NCI-H1417 treated with DMSO at 0.1 percent for 48 hours (cell line): ENCODE measurements around the gene TRIM37.

Experiments used
- DNase-seq: peaks from one replicate; lab custom pipeline; 2025; lab: John Stamatoyannopoulos, UW

TRIM37 gene

DNA sequence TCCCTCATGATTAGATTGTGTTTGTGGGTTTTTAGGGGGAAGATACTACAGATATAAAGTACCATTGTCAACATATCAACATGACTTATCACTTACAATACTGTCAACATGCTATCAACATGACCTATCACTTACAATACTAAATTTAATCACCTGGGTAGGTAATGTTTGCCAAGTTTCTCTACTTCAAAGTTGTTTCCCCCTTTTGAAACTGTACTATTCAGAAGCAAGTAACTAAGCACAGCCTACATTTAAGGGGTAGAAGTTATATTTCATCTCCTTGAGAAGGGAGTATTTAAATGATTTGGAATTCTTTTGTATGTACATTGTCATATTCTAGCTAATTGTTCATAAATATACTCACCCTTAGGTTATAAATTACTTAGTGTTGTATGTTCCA is 68.7 kb downstream of the TRIM37 start:
- DNase-seq: no peak

DNA sequence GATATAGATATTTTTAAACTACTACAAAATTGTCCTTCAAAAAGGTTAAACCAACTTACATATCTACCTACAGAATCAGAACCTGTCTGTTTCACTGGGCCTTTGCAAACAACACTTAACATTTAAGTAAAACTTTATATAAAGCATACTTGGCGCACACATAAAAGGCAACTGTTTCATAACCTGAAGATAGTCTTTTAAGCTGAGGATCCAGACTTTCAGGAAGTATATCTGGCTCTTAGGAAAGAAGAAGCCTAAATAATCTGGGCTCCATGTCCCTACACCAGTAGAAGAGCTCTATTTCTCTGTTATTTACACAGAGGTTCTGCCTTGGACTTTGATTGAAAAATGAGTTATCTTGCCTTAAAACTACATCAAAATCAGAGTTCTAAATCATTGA is 75.9 kb downstream of the TRIM37 start:
- DNase-seq: no peak

DNA sequence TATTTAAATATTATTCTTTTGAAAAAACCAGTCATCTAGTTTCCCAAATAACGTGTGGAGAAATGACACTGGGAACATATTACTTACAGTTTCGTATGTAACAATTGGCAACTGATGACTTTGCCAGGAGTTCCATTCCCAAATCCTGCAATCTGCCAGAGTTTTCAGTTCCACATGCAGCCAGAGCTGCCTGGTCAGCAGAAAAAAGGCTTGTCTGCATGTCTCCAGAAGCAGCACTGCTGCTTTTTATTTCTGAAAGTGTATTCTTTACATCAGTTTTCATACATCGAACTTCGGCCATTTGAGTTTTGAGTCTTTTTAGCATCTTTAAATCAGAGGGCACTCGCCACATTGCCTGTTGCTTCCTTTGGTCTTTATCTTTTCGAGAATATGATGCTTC is 78.4 kb downstream of the TRIM37 start:
- DNase-seq: no peak

DNA sequence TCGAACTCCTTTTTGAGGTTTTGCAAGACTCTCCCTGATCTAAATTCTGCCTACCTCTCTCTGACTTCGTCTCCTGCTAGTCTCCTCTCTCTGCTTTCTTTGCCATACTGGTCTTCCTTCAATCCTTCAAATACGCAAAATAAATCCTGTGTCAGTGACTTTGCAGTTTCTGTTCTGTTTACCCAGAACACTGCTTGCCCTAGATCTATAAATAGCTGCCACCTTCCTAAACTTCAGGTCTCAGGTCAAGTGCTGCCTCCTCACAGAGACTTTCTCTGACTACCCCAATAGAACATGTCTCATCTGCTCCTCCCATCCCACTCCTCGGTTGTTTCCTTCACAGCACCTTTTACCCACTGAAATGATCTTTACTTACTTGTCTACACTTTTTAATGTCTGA is 78.9 kb downstream of the TRIM37 start:
- no peak for DNase-seq

DNA sequence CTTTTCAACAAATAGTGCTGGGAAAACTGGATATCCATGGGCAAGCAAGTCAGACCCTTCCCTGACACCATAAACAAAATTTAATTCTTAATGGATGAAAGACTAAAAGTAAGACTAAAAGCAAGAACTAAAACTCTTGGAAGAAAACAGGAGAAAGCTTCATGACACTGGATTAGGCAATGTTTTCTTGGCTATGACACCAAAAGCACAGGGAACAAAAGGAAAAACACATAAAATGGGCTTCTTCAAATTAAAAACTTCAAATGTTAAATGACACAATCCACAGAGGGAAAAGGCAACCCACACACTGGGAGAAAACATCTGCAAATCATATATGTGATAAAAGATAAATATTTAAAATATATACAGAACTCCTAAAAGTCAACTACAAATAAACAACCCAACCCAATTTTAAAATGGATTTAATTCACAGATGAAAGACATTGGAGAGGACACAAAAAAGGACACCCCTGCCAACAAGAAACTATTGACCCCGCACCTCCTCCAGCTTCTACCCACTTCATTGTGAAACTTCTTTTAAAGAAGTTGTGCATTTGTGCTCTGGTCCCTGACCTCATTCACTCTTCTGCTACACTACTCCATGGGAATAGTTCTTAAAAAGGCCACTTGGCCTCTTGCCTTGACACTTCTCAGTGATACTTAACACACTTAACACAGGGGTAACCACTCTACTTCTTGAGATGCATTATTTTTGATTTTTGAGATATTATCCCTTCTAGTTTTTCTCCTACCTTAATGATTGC is 80.3 kb downstream of the TRIM37 start:
- no peak for DNase-seq

DNA sequence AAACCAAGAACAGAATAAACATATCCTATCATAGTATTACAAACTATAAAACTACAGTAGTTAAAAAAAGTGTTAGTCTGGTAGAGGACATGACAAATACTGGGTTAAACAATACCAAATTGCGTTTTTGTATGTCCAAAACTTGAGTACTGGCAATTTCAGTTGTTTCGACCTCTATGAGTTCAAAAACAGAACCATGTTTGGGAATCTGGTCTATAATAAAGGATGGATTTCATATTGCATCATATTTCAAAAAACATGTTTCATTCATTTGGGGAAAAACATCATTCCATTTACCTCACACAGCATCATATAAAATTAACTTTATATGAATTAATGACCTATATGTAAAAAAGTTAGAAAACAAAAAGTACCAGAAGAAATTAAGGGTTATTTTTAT is 81.8 kb downstream of the TRIM37 start:
- no peak for DNase-seq

DNA sequence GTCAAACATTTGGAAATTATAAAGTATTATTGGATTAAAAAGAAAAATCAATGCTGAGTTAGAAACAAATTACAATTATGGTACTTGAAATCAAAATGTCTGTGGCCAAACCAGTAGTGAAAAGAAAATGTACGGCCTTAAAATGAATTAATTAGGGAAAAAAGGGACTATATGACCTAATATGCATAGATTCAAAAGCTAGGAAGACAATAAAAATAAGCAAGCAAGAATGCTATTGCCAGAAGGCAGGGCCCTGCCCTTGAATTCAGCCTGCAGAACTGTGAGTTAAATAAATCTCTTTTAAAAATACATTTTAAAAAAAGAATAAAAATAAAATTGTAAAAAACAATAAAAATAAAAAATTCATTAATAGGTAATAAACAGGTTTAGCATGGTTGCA is 88.7 kb downstream of the TRIM37 start:
- no peak for DNase-seq

DNA sequence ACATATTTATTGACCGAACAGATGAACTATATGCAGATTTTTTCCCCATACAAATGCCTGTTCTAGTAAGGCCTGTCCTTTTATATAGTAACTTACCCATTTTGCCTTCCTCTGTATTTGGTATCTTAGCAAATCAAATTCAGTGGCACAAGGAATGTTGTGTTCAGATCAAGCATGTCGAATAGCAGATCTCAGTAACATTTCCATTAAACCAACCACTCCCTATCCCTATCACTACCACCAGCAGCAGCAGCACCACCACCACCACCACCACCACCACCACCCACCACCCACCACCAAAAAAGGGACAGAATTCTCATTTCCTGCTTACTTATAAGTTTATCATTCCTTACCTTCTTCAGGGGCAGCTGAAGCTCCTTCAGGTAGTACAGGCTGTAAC is 94.7 kb downstream of the TRIM37 start:
- DNase-seq: no peak

DNA sequence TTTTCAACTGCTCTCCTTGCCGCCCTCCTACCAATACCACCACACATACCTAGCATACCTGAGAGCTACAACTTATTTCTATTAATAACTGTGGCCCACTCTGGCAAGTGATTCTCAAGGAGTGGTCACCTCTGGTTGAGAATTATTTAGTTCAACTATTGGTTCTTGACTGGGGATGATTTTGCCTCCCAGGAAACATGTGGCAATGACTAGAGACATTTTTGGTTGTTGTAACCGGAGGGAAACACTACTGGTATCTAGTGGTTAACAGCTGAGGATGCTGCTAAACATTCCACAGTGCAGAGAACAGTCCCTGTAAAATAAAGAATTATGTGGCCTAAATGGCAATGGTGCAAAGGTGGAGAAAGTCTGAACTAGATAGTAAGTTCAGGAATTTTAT is 96.7 kb downstream of the TRIM37 start:
- DNase-seq: no peak

DNA sequence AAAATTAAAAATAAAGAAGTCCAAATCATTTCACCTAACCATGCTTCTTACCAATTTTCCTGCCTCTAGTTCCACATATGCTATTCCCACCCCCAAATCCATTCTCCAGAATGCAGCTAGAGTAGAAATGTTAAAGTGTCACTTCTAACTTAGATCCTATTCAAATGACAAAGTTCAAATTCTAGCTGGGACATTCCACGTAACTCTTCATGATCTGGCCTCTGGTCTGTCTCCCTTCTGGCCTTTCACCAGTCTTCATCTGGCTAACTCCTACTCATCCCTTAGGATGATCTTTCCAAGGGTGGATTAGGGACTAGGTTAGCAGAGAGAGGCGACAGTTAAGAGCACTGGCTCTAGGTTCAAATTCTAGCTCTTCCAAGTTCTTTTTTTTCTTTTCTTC is 97.9 kb downstream of the TRIM37 start:
- no peak for DNase-seq

DNA sequence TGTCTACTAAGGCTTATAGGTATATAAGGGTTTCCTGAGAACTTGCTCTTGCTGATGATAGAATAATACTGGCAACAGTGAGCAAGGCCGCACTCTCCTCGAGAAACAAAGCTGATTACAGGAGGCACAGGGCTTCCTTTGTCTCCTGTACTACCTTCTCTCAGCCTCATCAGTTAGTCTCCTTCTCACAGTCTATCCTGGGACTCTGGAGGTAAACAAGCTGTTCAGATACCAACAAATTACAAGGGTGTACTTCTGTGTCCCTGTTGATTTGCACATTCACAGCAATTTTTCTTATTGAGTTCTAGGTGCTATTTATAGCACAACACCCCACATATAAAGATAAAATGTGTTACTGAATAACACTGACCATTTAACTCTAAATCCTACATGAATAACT is 98.7 kb downstream of the TRIM37 start:
- no peak for DNase-seq

DNA sequence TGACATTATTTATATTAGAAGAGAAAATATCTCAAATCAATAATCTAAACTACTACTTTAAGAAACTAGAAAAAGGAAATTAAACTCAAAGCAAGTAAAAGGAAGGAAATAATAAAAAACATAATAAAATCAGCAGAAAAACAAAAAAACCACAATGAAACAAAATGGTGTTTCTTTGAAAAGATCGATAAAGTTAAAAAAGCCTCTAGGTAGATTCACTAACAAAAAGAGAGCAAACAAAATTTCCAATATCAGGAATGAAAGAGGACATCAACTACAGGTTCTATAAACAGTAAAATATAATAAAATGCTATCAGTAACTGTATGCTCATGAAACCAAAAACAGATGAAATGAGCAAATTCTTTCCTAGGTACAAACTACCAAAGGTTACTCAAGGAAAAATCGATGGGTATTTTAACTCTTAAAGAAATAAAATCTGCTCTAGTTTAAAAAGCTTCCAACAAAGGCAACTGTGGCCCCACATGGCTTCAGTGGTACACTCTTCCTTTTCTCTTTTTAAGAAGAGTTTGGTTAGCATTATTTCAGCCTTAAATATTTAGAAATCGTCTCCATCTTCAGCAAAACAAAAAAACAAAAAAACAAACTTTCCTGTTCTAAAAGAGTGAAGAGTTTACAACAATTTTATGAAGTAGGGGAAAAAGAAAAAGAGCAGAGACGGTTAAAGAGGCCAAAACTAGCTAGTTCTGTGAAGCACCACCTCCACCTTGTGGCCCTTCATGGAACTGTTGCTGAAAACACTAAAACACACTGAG is 102.2 kb downstream of the TRIM37 start:
- no peak for DNase-seq

DNA sequence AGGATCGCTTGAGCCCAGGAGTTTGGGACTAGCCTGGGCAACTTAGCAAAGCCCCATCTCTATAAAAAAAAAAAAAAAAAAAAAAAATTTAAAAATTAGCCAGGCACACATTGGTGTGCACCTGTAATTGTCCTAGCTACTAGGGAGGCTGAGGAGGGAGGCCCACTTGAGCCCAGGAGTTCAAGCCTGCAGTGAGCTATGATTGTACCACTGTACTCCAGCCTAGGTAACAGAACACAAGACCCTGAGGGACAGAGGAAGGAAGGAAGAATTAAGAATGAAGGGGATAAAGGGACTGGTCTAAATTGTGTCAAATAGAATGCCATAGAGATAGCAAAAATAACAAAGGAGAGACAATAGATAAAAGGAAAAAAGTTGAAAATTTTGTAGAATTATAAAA is 102.8 kb downstream of the TRIM37 start:
- no peak for DNase-seq

DNA sequence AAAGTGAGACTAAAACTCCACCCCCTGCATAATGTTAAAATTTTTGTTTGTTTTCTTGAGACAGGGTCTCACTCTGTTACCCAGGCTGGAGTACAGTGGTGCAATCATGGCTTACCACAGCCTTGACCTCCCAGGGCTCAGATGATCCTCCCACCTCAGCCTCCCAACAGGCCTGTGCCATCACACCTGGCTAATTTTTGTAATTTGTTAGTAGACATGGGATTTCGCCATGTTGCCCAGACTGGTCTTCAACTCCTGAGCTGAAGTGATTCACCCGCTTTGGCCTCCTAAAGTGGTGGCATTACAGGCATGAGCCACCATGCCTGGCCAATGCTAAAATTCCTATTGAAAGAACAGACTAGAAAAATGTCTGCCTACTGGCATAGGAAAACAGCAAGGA is 103.8 kb downstream of the TRIM37 start:
- no peak for DNase-seq

DNA sequence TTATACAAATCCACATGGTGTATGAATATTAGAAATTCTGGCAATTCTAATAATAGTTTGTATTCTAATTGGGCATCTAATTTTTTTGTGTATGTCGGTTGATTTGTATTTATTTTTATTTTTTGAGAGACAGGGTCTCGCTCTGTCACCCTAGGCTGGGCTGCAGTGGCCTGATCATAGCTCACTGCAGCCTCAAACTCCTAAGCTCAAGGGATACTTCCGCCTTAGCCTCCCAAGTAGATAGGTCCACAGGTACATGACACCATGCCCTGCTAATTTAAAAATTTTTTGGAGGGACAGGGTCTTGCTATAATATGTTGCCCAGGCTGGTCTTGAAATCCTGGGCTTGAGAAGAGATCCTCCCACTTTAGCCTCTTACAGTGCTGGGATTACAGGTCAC is 104.6 kb downstream of the TRIM37 start:
- DNase-seq: no peak

DNA sequence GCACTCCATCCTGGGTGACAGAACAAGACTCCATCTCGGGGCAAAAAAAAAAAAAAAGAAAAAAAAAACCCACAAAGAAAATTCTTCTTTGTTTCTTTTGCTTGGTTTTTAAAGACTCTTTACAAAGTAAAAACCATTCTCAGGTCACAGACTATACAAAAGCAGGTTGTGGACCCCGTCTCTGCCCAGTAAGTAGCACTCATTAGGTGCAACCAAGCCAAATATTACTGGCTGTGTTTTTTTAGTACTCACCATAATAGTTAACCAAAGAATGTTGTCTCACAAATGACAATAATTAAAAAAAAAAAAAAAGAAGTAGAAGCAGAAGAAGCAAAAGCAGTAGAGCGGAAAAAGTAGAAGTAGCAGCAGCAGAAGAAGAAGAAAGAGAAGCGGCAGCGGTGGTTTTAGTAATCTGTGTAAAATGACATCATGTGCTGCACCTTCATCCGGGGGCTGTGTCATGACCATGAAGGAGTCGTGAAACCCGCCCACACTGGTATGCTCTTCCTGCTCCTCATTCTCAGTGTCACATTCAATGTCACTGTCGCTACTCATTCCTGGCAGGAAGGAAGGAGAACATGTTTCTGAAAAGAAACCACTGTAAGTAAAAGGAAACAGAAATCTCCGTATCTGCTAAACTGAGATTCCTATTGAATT is 105.4 kb downstream of the TRIM37 start:
- DNase-seq: no peak

DNA sequence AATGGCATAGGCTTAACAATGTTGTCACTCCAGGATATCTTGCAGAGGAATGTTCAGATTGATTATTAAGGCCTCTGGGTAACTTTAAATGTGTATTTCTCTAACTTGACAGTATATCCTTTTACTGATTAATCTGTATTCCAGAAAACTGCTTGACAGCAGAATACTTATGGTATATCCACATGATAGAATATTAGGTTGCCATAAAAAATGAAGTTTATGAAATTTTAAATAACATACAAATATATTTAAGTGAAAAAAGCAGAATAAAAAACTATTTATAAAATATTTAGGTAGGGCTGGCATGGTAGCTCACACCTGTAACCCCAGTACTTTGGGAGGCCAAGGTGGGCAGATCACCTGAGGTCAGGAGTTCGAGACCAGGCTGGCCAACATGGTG is 106.7 kb downstream of the TRIM37 start:
- no peak for DNase-seq

DNA sequence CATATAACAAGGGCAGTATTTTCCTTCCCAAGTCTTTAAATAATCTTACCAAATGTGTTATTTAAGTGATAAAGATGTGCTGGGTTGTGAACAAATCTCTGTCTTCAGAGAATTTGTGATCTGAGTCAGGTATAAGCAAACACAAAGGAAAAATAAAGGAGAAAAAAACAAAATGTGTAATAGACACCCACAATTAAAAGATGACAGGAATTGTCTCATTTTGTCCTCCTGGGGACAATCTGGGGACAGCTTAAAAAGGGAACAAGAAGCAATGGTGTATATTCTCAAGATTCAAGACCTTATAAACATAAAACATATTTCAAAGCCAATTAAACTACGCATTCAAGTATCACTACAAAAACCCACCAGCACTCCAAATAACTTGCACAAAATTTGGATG is 107.2 kb downstream of the TRIM37 start:
- DNase-seq: no peak

DNA sequence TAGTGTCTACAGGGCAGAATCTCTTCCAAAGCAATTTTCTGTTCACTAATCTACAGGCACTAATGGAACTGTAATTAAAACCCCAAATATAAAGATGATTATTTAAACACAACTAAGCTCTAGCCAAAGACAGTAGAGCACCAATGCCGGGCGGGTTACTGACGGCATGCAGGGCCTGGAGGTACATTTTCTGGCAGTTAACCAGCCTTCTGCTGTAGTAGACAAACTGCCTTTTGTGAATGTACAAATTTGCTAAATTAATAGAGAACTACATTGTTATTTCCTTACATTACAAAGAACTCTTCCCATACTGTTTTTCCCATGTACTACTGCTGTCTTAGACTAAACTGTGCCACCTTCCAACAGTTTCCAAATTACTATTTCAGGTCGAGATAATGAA is 107.8 kb downstream of the TRIM37 start:
- DNase-seq: no peak

DNA sequence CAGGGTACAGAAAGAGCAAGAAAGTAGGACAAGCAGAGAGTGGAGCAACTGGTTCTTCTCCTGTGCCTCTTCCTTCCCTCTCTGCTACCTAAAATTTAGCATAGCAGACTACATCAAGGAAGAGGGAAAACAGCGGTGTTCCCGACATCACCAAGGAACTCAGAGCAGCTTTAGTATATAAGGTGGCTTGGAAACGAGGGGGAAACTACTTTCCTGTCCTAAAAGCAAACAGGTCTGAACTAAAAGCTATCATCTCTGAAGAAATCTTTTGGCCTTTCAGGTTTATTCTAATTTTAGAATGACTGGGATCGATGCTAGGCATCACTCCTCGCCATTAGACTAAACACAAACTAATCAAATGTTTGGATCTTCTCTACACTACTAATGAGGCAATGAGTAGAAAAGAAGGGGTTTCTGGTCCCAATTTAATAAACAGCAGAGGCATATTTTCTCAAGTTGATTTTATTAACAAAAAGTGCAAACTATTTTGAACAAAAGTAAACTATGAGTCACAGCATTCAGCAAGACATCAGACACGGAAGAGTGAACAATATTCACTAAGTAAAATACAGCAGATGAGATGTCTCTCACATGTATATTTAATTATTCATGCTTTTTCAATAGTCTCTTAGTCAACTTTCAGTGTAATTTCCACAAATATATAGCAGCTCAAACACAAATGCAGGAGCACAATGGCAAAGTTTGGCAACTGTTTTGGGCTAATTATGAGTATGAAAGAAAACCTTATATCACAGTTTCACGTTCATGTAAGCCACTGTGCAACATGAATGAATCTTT is 108.7 kb downstream of the TRIM37 start:
- no peak for DNase-seq

DNA sequence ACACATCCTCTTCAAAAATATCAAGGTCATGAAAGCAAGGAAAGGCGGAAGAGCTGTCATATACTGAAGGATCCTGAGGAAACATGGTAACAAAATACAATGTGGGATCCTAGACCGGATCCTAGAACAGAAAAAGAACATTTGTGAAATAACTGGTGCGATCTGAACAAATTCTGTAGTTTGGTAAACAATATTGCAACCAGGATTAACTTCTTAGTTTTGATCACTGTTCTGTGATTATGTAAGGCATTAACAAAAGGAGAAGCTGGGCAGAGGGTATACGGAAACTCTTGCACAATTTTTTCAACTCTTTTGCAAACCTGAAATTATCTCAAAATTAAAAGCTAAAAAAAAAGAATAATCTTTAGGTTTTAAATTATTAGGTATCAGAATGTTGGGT is 109.7 kb downstream of the TRIM37 start:
- DNase-seq: no peak

DNA sequence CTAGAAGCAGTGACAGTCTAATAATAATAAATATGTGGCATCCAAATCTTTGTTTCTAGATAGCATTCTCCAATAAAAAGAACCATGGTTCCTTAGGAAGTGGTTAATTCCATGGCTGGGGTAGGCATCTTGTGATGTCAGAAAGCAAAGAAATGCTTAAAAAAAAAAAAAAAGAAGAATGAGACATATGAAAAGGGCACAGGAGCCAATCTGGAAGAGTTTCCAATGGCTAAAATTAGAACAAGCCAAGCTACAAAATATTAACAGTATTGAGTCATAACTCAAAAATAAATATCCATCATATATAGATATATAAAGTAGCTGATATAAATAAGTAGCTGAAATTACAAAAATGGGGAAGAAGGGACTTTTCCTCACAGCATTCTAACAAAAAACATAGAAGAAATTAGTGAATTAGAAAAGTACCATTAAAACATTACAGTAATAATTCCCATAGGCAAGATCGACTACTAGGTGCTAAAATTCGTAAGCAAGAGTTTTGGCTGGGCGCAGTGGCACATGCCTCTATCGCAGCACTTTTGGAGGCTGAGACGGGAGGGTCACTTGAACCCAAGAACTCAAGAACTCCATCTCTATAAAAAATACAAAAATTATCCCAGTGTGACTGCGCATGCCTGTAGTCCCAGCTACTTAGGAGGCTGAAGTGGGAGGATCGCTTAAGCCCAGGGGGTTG is 111.3 kb downstream of the TRIM37 start:
- DNase-seq: no peak
